ENCODE results near the gene LGALS14. TPM values are rescaled to one million over a fixed set of nuclear protein-coding genes. Genes with fewer than 3 reads are reported as not detected.

Gene LGALS14
- total RNA-seq, 6 experiments from 2014 or later: not detected

GRCh38 chr19:39752390-39752789 is 48.1 kb downstream of the LGALS14 start:
- H3K4me1 Mint-ChIP-seq (ENCODE audit: low read depth): no peaks in the 10 kb centered on the region
- no peak for DNase-seq
- no peak overlapping the region for H3K4me3 Mint-ChIP-seq
- peaks cover 7% of the 10 kb centered on the region for H3K27me3 Mint-ChIP-seq (ENCODE audit: insufficient read depth)
- H3K9me3 Mint-ChIP-seq: no peaks in the 10 kb centered on the region
- H3K27ac Mint-ChIP-seq: no peak overlapping the region
- no peak for TF ChIP-seq CTCF (IDR thresholded peaks at IDR 0.05)
- H3K36me3 Mint-ChIP-seq (ENCODE audit: low read depth): no peaks in the 10 kb centered on the region

GRCh38 chr19:39752795-39753194 is 48.5 kb downstream of the LGALS14 start:
- Mint-ChIP-seq H3K9me3 (no peaks in the 10 kb centered on the region), H3K27ac (no peak overlapping the region), H3K4me1 (ENCODE audit: low read depth) (no peaks in the 10 kb centered on the region), H3K4me3 (no peak overlapping the region), H3K27me3 (ENCODE audit: insufficient read depth) (peaks cover 8% of the 10 kb centered on the region), H3K36me3 (ENCODE audit: low read depth) (no peaks in the 10 kb centered on the region)
- TF ChIP-seq CTCF (IDR thresholded peaks at IDR 0.05): no peak
- no peak for DNase-seq

- no peak for TF ChIP-seq CTCF (IDR thresholded peaks at IDR 0.05)
- Mint-ChIP-seq H3K27ac (no peak overlapping the region), H3K36me3 (ENCODE audit: low read depth) (no peaks in the 10 kb centered on the region), H3K4me1 (ENCODE audit: low read depth) (no peaks in the 10 kb centered on the region), H3K4me3 (no peak overlapping the region), H3K9me3 (no peaks in the 10 kb centered on the region), H3K27me3 (ENCODE audit: insufficient read depth) (peaks cover 8% of the 10 kb centered on the region)
- DNase-seq: no peak
Observed at GRCh38 chr19:39754544-39754943, 50.3 kb downstream of the LGALS14 start.

GRCh38 chr19:39754971-39755370 is 50.7 kb downstream of the LGALS14 start:
- TF ChIP-seq CTCF (IDR thresholded peaks at IDR 0.05): no peak
- no peaks in the 10 kb centered on the region for H3K36me3 Mint-ChIP-seq (ENCODE audit: low read depth)
- H3K9me3 Mint-ChIP-seq: no peaks in the 10 kb centered on the region
- no peaks in the 10 kb centered on the region for H3K4me1 Mint-ChIP-seq (ENCODE audit: low read depth)
- no peak for DNase-seq
- no peak overlapping the region for H3K4me3 Mint-ChIP-seq
- H3K27ac Mint-ChIP-seq: no peak overlapping the region
- peaks cover 8% of the 10 kb centered on the region for H3K27me3 Mint-ChIP-seq (ENCODE audit: insufficient read depth)

Other genes starting within 250 kb of the LGALS14 start
- gene TIMM50, start 223.6 kb upstream of the LGALS14 start, total RNA-seq (2021; fragmentation: NEBNext Ultra II Directional; extraction: Animal tissue kit (Norgen Biotek cat#: 25700)): 100 to 1,000 TPM in 1 of 6 experiments, 10 to 100 TPM in 5; 86.2 to 104 (median 92.5) TPM
- gene DLL3, start 205.5 kb upstream of the LGALS14 start, total RNA-seq (2021; fragmentation: NEBNext Ultra II Directional; extraction: Animal tissue kit (Norgen Biotek cat#: 25700)): under 1 TPM in 2 of 6 experiments, not detected in 4; 0.38 to 0.45 TPM
- gene SELENOV, start 189.3 kb upstream of the LGALS14 start, total RNA-seq (2021; fragmentation: NEBNext Ultra II Directional; extraction: Animal tissue kit (Norgen Biotek cat#: 25700)): not detected
- 1 to 10 TPM; 2.2 to 3.7 (median 3.3) TPM for gene EID2B, start 171.6 kb upstream of the LGALS14 start, total RNA-seq (2021; fragmentation: NEBNext Ultra II Directional; extraction: Animal tissue kit (Norgen Biotek cat#: 25700))
- gene EID2, start 164.3 kb upstream of the LGALS14 start, total RNA-seq (2021; fragmentation: NEBNext Ultra II Directional; extraction: Animal tissue kit (Norgen Biotek cat#: 25700)): 10 to 100 TPM; 18.4 to 23.4 (median 19.0) TPM
- gene LGALS13, start 102.0 kb upstream of the LGALS14 start, total RNA-seq (2021; fragmentation: NEBNext Ultra II Directional; extraction: Animal tissue kit (Norgen Biotek cat#: 25700)): not detected
- not detected for gene LGALS16, start 48.6 kb upstream of the LGALS14 start, total RNA-seq (2021; fragmentation: NEBNext Ultra II Directional; extraction: Animal tissue kit (Norgen Biotek cat#: 25700))
- gene CLC, start 33.5 kb downstream of the LGALS14 start, total RNA-seq (2021; fragmentation: NEBNext Ultra II Directional; extraction: Animal tissue kit (Norgen Biotek cat#: 25700)): not detected
- gene LEUTX, start 74.4 kb downstream of the LGALS14 start, total RNA-seq (2021; fragmentation: NEBNext Ultra II Directional; extraction: Animal tissue kit (Norgen Biotek cat#: 25700)): not detected
- gene DYRK1B, start 129.7 kb downstream of the LGALS14 start, total RNA-seq (2021; fragmentation: NEBNext Ultra II Directional; extraction: Animal tissue kit (Norgen Biotek cat#: 25700)): 10 to 100 TPM in 4 of 6 experiments, 1 to 10 TPM in 2; 8.9 to 20.2 (median 12.7) TPM
- 100 to 1,000 TPM; 167 to 234 (median 217) TPM for gene FBL, start 141.9 kb downstream of the LGALS14 start, total RNA-seq (2021; fragmentation: NEBNext Ultra II Directional; extraction: Animal tissue kit (Norgen Biotek cat#: 25700))
- under 1 TPM; 0.02 to 0.83 (median 0.18) TPM for gene FCGBP, start 230.2 kb downstream of the LGALS14 start, total RNA-seq (2021; fragmentation: NEBNext Ultra II Directional; extraction: Animal tissue kit (Norgen Biotek cat#: 25700))